NK-92 (cell line): ENCODE measurements around the gene MPP2.
"Not testable (repeated sequence)": the region's sequence is repeated elsewhere in the genome, so short reads cannot be mapped to it uniquely, and the experiment has no call there.

Experiments used
- DNase-seq: peaks from one replicate; lab custom pipeline; 2025; ENCODE audit not compliant: unreplicated experiment; lab: John Stamatoyannopoulos, UW

The MPP2 gene

DNA sequence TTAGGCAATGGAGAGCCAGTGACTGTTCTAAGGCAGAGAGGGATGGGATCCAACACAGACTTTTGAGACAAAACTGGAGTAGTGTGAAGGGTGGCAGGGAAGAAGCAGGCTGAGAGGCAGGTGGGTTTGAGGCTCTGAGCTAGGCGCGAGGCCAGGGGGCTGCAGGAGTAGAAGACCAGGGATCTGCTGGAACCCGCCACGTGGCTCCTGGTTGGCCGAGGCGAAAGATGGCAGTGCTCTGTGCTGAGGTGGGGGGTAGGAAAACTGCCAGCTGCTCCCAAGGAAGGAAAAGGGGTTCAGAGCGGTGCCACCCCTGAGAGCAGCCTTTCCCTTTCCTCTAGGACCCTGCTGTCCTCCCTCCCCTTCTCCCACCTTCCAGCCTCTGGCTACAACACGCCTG is 54.8 kb downstream of the MPP2 start:
- DNase-seq = no peak

DNA sequence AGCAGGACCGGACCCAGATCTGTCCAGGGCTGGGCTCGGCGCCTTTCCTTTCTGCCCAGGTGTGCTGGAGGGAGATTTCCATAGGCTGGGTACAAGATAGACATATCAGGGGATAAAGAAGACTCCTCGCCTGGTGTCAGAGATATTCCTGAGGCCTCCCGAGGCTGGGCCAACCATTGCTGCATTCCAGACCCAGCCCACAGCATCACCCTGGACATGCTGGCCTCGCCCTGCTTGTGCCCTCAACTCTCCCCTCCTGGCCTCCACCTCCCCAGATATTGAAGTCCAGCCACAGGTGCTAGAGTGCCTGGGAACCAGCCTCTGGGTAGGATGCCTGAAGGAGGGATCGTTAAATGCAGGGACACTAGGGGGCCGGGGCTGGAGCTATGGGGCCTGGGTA is 58.2 kb downstream of the MPP2 start:
- DNase-seq = no peak

DNA sequence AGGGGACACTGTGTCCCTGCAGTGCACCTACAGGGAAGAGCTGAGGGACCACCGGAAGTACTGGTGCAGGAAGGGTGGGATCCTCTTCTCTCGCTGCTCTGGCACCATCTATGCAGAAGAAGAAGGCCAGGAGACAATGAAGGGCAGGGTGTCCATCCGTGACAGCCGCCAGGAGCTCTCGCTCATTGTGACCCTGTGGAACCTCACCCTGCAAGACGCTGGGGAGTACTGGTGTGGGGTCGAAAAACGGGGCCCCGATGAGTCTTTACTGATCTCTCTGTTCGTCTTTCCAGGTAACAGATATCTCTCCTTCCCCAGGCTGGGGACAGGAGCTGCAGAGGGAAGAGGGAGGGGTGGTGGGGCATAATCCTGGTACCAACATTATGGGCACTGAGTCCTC is 58.7 kb downstream of the MPP2 start:
- no peak for DNase-seq

DNA sequence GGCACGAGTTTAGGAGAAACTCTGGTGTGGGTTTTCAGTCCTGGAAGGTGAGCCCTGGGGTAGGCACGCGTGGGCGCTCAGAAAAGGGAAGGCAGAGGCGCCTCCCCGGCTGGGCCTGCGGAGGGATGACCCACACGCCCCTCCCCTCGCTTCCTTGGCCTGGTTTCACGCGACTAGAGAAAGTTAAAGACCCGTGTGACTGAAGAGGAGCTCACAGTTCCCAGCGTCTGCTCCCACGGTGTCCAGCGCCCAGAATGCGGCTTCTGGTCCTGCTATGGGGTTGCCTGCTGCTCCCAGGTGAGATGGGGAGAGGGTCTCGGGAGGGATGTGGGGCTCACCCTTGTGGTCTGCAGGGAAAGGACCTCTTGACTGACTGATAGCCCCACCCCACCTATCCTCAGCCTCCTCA is 60.4 kb downstream of the MPP2 start, which contains the start of gene CD300LG:
TSS of gene CD300LG (plus strand) at position 214 of the 409 bp plus-strand sequence. CDS start at position 255, 41 bp downstream.
- no peak for DNase-seq

DNA sequence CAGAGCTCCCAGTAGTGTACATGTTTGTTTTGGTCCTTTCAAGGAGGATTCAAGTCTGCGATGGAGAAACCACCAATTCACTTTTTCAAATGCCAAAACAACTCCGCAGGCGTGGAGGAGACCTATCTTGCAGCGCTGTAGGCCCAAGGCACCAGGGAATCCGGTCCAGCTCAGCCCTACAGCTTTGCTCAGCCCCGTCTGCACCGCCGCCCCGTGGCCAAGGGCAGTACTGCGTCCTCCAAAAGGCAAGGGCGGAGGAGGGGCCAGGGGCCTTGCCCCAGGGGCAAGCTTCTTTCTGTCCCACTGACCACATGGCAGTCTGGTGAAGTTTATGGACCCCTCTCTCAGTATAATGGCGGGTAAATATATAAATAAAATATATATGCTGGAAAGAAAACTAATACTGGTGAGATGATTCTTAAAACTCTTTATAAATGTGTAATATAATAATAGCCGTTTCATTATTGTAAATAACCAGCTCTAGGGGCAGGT is 61.1 kb downstream of the MPP2 start:
- DNase-seq = no peak

DNA sequence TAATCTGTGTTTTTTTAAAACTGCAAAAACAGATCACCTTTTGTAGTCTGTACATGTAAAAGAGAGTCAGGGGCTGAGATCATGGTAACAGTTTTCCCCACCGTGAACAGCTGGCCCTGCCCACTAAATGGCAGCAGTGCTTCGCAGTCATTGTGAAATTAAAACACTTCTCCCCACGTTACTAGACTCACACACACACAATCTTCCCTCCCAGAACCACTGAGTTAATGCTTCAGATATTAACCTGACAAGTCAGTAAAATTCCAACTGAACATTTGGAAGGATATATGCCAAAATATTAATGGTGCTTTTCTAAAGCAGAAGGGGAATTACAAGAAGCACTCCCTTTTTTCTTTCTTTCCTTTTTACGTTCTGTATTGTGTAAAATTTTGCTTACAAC is 61.6 kb downstream of the MPP2 start:
- DNase-seq = no peak

DNA sequence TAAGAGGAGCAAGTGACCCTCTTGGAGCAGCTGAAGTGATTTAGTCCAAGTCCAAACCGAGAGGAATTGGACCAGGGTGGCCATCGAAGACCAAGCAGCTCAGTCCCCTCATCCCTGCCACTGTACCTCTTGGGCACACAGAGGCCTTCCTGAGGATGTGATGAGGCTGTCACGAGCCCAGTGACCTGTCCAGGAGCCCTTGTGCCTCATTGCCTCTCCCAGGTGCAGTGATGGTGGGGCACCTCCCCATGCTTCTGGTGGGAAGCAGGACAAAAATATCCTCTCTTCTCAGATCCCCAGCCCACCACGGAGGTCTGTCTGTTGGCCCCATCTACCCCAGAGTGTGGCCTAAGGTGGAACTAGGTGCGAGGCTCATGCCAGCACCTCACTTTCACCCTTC is 63.1 kb downstream of the MPP2 start:
- DNase-seq = no peak

DNA sequence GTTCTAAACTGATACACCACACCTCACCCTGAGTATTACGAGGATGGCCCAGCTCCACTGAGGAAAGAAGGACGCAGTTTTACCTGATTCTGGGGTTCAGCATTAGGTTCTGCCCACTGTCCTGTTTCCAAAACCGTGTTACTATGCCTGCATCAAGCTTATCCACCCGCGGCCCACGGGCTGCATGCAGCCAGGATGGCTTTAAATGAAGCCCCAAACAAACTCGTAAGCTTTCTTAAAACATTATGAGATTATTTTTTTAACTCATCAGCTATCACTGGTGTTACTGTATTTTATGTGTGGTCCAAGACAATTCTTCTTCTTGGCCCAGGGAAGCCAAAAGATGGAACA is 64.4 kb downstream of the MPP2 start:
- no peak for DNase-seq

DNA sequence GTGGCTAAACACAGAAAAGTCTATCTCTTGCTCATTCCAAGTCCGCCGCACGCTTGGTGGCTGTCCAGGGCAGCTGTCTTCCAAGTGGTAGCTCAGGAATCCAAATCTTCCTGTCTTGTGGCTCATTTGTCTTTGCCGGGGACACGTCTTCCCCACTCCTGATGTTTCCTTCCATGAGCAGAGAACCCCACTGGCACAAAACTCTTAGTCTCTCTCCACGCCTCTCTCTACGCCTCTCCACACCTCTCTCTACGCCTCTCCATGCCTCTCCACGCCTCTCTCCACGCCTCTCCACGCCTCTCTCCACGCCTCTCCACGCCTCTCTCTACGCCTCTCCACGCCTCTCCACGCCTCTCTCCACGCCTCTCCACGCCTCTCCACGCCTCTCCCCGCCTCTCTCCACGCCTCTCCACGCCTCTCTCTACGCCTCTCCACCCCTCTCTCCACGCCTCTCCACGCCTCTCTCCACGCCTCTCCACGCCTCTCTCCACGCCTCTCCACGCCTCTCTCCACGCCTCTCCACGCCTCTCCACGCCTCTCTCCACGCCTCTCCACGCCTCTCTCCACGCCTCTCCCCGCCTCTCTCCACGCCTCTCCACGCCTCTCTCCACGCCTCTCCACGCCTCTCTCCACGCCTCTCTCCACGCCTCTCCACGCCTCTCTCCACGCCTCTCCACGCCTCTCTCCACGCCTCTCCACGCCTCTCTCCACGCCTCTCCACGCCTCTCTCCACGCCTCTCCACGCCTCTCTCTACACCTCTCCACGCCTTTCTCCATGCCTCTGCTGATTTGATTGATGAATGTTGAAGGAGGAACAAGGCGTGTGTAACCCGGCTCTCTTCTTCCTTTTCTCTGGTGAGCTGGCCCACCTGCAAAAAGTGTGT is 65.0 kb downstream of the MPP2 start:
- not testable (repeated sequence) for DNase-seq

DNA sequence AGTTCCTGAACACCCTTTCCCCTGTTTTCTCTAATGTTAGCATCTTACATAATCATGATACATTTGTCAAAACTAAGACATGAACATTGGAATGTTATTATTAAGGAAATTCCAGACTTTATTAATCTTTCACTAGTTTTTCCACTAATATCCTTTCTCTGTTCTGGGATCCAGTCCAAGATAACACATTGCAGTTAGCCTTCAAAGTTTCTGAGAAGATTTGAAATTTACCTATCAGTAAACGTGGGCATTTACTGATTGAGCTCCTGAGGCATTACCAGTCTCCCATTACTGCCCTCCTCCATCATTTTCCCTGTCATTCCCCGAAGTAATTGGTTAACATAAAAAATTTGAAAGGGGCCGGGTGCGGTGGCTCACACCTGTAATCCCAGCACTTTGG is 66.1 kb downstream of the MPP2 start:
- DNase-seq = no peak

DNA sequence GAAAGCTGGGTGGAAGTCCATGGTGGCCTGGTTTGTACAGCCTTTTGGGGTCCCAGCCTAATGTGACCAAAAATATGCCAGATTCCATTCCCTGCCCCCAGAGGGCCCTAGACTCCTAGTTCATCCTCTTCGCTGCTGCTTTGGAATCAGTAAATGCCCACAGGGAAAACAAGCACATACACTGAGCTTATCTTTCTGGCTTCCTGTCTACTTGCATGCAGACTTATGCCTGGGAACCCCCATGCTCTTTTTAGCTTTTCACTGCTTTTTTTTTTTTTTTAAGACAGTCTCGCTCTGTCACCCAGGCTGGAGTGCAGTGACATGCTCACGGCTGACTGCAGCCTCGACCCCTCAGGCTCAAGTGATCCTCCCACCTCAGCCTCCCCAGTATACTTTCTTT is 66.5 kb downstream of the MPP2 start:
- no peak for DNase-seq

DNA sequence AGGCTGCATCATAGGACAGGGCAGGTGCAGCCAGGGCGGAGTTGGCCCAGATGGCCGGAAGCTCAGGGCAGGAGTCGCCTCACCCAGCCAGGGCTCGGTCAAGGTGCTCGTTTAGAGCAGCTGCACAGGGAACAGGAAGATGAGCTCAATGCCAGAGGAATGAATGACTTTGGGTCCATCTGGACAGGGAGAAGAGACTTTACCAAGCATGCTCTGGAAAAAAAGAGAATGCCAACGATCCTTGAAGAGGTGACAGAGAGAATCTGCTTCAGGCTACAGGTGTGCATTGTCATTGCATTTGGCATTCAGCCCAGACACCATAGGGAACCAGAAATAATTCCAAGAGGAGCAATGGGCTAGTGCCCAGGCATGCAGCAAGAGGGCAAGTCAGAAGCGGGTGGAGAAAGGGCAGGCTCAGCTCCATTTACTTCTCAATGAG is 67.6 kb downstream of the MPP2 start:
- DNase-seq = no peak

DNA sequence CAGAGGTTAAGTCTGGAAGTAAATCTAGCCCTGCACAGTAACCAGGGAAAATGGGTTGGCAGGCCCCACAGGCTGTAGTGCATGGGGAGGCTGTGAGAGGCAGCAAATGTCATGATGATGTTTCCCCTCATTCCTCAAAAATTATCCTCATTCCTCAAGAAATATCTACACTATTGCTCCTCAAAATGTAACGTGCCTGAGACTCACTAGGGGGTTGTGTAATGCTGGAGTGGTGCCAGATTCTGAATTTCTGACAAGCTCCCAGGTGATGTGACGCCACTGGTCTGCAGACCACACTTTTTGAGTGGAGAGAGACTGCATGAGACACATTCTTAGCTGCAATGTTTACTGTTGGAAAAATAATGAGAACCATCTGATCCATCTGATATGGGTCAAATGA is 73.2 kb downstream of the MPP2 start:
- no peak for DNase-seq

DNA sequence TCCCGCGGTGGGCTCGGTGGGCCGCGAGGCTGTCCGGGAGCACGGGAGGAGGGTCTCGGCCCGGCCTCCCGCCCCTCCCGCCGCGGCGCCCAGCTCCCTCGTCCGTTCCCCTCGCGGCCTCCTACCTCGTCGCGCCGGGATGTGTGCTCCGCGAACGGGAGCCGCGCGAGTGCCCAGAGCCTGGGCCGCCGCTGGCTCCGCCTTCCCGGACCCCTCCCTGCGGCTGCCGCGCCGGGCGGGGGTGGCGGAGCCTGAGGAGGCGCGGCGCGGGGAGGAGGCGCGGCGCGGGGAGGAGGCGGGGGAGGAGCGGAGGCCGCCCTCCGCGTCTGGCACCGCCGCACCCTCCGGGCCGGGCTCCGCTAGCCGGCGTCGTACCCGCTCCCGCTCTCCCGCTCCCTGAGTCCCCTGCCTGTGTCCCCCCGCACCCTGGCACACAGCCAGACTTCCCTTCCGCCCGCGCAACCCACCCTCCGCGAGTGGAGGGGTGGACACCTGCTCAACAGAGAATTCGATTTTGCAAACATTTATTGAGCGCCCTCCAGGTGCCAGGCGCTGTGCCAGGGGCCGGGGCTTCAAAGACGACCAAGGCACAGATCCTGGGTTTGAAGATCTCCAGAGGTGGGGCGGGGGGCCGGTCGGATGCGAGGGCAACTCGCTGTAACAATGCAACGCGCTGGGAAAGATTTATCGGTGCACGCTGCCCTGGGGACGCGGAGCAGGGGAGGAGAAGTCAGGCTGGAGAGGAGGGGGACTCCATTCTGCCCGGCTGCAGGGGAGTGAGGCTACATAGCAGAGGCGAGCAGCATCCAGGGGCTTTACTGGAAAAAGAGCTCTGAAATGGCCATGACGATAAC is 74.1 kb downstream of the MPP2 start, which contains the start of gene MPP3:
TSS of gene MPP3 (minus strand) at position 171 of the 854 bp plus-strand sequence. CDS start 1,240 bp downstream, outside the sequence.
- DNase-seq = no peak

DNA sequence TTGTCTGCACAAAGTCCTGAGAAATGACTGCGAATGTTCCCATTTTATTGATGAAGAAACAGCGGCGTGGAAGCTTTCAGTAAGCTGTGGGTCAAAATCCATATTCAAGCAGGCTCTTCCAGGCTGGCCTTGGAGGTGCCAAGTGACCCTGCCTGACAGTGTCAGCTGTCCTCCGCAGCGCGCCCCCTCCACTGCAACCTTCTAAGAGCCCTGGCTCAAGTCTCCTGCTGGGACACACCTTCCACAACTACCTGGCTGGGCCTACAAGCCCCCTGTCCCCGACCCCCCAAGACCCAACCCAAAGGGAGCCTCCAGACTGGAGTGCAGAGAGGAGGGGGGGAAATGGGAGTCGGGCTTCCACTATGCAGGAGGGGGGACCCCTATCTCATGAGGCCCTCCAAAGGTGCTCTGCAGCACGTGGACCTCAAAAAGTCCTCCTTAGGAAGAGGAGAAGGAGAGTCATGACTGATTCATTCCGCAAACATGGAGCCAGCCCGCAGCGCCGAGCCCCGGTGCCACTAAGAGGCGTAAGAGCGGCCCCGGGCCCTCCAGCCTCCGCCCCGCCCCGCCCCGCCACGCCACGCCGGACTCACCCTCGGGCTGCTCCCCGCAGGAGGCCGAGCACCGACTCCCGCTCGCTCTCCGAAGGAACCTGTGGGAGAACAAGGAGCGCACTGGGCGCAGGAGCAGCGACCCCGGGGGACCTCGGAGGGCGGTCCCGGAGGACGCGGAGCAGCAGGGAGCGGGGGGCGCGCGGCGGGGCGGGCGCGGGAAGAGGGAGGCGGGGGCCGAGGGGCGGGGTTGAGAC is 75.0 kb downstream of the MPP2 start:
- DNase-seq = no peak

DNA sequence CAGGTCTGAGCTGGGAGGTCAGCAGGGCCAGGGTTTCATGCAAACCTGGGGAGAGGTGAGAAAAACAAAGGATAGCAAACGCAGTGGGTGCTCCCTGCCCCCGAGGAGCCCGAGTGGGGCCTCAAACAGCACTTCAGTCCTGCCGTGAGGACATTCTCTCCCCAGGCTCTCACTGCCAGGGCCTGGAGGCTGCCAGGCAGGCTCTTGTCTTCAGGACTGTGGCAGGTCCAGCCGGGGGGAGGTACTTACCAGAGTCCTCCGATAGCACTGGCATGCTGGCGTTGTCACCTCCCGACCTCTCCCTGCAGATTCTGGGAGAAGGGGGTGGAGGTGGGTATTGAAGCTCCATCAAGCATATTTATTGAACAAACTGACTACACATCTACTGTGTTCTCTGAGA is 75.7 kb downstream of the MPP2 start:
- DNase-seq = no peak

DNA sequence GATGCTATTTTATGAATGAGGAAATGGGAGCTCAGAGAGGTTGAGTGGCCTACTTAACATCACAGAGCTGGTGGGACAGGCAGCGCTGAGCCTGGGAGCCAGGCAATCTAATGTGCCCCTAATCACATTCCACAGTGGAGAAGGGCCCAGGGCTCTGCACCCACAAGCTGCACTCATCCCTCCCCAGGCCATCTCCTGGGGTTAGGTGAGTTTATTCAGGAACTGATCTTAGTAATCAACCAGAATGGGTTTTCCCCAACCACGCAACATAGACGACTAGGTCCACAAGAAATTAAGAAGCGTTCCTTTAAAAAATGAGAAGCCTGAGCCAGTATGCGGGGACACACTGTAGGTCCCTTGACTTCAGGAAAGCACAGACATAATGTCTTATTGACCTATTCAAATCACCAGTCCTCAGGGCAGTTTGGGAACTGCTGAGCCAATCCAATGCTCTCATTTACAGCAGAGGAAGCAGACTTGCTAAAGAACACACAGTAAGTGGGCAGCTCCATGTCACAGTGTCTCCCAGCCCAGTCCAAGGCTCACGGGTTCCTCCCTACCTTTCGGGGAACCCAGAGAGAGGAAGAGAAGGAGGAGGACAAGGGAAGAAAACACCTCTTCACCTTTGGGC is 76.7 kb downstream of the MPP2 start:
- DNase-seq = no peak

DNA sequence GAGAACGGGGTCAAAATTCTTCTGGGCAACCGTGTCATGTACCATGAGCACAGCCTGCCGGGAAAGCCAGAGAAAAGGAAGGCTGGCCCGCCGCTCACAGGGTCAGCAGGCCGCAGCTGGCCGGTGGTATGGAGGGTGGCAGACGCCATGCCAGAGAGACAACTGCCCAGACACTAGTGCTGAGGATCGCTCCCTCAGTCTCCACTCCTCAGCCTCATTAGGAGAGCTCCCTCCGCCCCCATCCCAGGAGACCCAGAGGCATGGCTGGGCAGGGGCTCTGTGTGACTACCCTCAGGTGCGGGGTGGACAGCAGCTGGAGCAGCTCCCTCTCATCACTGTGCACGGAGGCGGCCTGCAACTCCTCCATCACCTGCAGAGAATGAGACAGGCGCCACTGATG is 77.6 kb downstream of the MPP2 start:
- no peak for DNase-seq

DNA sequence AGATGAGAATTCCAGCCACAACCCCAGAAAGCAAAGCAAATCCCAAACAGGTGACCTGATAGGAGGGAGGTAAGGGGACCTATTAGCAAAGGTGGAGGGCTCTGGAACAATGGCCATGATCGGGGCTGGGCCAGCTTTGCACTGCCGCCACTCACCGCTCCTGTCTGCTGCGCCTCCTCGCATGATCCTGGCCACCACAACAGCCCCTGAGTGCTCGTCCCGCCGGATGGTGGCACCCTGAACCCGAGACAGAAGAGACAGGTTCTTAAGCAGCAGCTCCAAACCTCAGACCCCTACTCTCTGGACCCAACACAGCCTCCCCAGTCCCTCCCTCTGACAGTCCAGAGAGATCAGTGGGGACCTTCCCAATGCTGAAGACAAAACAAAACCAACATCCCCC is 79.7 kb downstream of the MPP2 start:
- no peak for DNase-seq

DNA sequence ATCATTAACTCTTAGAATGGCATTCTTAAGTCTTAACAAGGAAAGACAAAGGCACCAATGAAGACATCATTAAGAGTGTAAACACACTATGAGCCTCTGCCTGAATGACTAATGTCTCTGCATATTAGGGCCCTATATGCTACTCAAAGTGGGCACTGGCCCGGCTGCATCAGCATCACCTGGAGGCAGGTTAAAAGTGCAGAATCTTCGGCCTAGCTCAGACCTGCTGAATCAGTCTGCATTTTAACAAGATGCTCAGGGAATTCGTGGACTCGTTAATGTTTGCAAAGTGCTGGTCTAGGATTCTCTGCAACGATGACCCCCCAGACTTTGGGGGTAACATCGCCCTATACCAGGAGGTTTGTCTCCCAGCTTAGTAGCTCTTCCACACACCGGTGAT is 81.1 kb downstream of the MPP2 start:
- no peak for DNase-seq

DNA sequence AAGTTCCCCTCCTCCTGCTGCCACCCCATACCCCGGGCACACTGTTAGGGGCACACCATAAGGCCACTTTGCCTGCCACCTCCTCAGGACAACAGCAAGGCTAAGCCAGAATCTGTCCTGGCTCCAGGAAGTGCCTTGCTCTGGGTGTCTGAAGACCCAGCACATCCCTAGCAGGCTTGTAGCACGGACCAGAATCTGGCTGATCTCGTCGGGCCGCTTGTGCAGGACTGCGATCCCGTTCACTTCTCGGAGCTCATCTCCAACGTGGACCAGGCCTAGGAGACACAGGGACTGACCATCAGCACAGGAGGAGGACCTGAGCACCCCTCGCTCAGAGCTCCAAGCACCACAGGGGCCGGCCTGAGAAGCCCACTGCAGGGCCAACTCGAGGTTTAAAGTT is 81.8 kb downstream of the MPP2 start:
- DNase-seq = no peak
